Stimulated activated CD8-positive, alpha-beta memory T cell treated with anti-CD3 and anti-CD28 coated beads, Interleukin-12 subunit alpha, Interleukin-12 subunit beta, amount 100 ng/mL, for 24 hours (primary cell): ENCODE data around the gene SLC27A1.
"Not testable (repeated sequence)": the region's sequence is repeated elsewhere in the genome, so short reads cannot be mapped to it uniquely, and the experiment has no call there.

Experiments used
- DNase-seq: peaks from one replicate; pipeline ENCODE4 v3.0.0-alpha.2; 2020; ENCODE audit errors: extremely low read depth

The SLC27A1 gene

GRCh38 chr19:17487284-17488121, 17.2 kb downstream of the SLC27A1 start:
- DNase-seq = no peak

DNA sequence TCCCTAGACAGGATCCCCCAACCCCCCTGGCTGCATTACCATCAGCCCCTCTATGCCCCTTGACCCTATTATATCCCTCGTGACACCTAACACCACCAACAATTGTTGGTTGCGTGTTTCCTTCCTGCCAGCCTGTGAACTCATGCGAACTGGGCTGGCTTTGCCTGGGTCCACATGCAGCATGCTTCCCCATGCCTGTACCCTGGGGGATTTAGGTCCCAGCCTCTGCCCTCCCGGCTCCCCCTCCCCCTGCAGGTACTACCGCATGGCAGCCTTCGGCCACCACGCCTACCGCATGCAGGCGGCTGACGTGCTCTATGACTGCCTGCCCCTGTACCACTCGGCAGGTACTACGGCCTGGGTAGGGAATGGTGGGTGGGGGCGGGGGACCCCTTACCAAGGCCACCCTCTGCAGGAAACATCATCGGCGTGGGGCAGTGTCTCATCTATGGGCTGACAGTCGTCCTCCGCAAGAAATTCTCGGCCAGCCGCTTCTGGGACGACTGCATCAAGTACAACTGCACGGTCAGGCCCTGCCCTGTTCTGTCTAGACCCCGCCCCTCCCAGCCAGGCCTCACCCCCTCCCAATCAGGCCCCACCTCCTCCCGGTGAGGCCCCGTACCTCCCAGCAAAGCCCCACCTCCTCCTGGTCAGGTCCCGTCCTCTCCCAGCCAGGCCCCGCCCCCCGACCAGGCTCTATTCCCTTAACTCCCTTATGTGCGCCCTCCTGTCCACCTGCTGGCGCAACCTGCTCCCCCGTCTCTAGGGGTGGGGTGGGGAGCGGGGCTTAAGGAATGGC, 18.5 kb downstream of the SLC27A1 start:
- peak; percentile 72 for DNase-seq

GRCh38 chr19:17489392-17490030, 19.2 kb downstream of the SLC27A1 start:
- no peak for DNase-seq

DNA sequence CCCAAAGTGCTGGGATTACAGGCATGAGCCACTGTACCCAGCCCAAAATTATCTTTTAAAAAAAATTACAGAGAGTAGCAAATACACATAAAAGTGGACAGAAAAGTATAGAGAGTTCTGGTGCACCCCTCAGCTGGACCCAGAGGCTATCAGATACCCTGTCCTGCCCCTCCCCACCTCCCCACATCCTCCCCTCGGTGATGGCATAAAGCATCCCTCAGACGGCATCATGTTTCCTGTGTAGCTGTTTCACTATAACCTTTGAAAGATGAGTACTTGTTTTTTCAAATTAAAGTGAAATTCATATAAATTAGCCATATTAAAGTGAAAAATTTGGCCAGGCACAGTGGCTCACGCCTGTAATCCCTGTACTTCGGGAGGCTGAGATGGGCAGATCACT, 20.1 kb downstream of the SLC27A1 start:
- DNase-seq = no peak

GRCh38 chr19:17491287-17491686, 21.0 kb downstream of the SLC27A1 start:
- DNase-seq = no peak

- no peak for DNase-seq
Observed at GRCh38 chr19:17495639-17496296, 25.4 kb downstream of the SLC27A1 start.

DNA sequence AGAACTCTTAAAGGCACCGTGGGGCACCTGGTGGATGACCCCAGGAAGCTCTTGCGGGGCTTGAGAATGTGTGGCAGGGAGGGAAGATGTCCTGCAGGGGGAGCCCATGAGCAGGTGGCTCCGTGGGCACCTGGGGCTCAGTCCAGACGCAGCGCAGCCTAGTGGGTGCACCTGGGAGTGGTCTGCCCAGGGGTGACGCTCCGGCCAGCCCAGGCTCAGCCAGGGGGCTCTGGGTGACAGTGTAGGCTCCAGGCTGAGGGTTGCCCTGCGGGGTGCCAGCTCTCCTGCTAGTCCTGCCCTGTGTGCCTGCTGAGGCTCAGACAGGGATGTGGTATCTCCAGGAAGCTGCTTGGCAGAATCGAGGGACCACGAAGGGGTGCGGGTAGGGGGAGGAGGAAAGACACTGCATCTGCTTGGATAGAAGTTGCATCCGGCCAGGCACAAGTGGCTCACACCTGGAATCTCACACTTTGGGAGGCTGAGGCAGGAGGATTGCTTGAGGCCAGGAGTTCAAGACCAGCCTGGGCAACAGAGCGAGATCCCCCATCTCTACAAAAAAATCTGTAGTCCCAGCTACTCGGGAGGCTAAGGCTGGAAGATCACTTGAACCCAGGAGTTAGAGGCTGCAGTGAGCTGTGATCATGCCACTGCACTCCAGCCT, 26.1 kb downstream of the SLC27A1 start:
- peak; percentile 53 for DNase-seq

GRCh38 chr19:17497149-17497798, 26.9 kb downstream of the SLC27A1 start:
- no peak for DNase-seq

- not testable (repeated sequence) for DNase-seq
Observed at GRCh38 chr19:17499025-17499424, 28.7 kb downstream of the SLC27A1 start.

DNA sequence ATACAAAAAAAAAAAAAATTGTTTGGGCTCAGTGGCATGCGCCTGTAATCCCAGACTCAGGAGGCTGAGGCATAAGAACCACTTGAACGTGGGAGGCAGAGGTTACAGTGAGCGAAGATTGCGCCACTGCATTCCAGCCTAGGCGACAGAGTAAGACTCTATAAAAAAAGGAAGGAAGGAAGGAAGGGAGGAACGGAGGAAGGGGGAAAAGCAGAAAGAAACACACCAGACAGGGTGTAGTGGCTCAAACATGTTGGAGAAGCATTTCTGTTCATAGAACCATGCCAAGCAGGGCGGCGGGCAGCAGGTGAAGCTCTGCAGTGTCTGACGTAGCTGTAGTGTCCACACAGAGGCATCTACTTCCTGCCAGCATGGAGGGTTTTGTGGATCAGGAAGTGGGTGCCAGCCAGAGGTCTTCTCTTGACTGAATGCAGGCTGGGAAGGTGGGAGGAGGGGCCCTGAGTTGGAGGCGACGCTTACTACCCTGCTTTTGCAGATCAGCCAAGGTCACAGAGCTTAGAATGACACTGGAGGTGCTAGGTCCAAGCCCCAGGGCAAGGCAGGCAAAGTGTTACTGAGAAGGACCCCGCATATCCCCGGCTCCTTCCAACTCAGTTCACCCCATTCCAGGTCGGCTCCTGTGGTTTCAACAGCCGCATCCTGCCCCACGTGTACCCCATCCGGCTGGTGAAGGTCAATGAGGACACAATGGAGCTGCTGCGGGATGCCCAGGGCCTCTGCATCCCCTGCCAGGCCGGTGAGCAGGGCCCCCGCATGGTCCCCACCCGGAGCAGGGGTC, 29.5 kb downstream of the SLC27A1 start:
- no peak for DNase-seq

GRCh38 chr19:17500447-17501198, 30.3 kb downstream of the SLC27A1 start:
- no peak for DNase-seq

DNA sequence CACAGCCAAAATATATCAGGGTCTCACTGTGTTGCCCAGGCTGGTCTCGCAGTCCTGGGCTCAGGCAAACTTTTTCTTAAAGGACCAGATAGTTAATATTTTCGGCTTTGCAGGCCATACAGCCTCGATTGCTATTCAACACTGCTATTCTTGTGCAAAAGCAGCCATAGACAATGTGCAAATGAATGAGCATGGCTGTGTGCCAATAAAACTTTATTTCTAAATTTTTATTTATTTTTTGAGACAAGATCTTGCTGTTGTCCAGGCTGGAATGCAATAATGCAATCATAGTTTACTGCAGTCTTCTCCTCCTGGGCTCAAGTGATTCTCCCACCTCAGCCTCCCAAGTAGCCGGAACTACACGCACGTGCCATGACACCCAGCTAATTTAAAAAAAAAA, 32.9 kb downstream of the SLC27A1 start:
- no peak for DNase-seq

DNA sequence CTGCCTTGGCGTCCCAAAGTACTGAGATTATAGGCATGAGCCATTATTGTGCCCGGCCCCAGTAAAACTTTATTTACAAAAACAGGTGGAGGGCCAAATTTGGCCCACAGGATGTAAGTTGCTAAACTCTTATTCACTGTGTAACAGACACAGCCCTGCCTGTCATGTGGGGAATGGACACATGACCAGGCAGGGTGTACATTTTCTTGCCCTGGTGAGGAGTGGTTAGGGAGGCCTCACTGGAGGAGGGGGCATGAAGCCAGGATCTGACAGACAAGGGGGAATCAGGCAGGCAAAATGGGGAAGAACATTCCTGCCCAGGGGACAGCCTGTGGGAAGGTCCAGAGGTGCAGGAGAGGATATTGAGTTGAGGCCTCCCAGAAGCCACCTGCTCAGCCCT, 33.7 kb downstream of the SLC27A1 start:
- DNase-seq = no peak

GRCh38 chr19:17504456-17504855, 34.1 kb downstream of the SLC27A1 start:
- no peak for DNase-seq

DNA sequence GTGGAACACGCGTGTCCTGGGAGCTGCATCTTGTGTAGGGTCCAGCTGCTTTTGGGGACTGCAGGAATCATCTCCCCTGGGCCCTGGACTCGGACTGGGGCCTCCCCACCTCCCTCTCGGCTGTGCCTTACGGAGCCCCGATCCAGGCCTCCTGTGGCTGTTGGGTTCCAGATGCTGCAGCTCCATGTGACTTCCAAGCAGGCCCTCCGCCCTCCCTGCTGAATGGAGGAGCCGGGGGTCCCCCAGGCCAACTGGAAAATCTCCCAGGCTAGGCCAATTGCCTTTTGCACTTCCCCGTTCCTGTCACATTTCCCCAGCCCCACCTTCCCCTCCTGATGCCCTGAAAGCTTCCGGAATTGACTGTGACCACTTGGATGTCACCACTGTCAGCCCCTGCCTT, 34.9 kb downstream of the SLC27A1 start:
- DNase-seq = no peak

GRCh38 chr19:17506745-17507144, 36.4 kb downstream of the SLC27A1 start:
- DNase-seq = no peak

- DNase-seq = not testable (repeated sequence)
Observed at GRCh38 chr19:17508558-17508933, 38.2 kb downstream of the SLC27A1 start.

DNA sequence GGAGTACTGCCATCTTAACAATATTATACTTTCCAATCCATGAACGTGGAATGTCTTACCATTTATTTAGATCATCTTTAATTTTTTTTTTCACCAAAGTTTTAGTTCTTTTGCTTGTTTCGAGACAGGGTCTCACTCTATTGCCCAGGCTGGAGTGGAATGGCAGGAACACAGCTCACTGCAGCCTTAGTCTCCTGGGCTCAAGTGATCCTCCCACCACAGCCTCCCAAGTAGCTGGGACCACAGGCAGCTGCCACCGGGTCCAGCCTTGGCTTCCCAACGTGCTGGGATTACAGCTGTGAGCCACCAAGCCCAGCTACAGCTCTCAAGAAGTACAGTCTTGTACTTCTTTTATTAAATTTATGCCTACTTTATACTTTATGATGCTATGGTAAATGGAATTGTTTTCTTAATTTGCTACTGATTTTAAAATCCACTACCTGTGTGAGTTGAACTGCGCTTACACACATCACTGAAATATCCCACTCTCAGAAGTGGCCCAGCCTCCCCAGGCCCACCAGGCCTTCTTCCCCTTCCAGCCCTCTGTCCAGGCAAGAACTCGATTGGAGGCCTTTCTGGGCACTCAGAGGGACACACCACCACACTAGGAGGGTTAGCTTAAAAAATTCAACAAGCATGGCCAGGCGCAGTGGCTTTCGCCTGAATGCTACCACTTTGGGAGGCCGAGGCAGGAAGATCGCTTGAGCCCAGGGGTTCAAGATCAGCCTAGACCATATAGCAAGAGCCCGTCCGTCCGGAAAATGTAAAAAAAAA, 40.1 kb downstream of the SLC27A1 start:
- DNase-seq = no peak
